H1 (cell line): ENCODE results near the gene PPP2R2B. TPM values are rescaled to one million over a fixed set of nuclear protein-coding genes. Genes with fewer than 3 reads are reported as not detected.

Source experiments
- CTCF ChIA-PET: fragments of 300-600 bp; sonication (Branson Sonifier 250); formaldehyde crosslinking; loops from one replicate; lab custom pipeline; 2021; ENCODE audit not compliant: partially characterized antibody; lab: Charles Lee
- POLR2A ChIA-PET: fragments of 300-600 bp; sonication (Branson Sonifier 250); formaldehyde crosslinking; loops from one replicate; lab custom pipeline; 2021; ENCODE audit warnings: inconsistent platforms; ENCODE audit not compliant: partially characterized antibody; lab: Charles Lee
- DNase-seq, 2 experiments: peaks; one replicate each; pipeline versions ENCODE4 v3.0.0 to v3.0.0-alpha.2; 2010 to 2022; ENCODE audit warnings: low spot score in 2 of 2, low read depth in 1 of 2, mixed read lengths in 1 of 2
- FAIRE-seq: peaks from 2 replicates; lab custom pipeline; 2011; peaks lifted over from hg19 to GRCh38; lab: Jason Lieb, UNC
- H2AFZ ChIP-seq: 2 replicates; pipeline ENCODE4 v1.8.1; 2012; ENCODE audit warnings: low read length, inconsistent platforms
- H2AK5ac ChIP-seq: 2 replicates; pipeline ENCODE4 v1.6.1; 2013; ENCODE audit warnings: low read depth, low read length
- H2BK120ac ChIP-seq: replicated peaks from 2 replicates; pipeline ENCODE3; 2013; ENCODE audit warnings: low read depth, low read length, inconsistent platforms
- H2BK12ac ChIP-seq: 2 replicates; pipeline ENCODE4 v1.6.1; 2013; ENCODE audit warnings: low read depth, low read length
- H2BK15ac ChIP-seq: 2 replicates; pipeline ENCODE4 v1.6.1; 2013; ENCODE audit warnings: low read length
- H2BK20ac ChIP-seq: 2 replicates; pipeline ENCODE4 v1.6.1; 2013; ENCODE audit warnings: low read length
- H2BK5ac ChIP-seq: 2 replicates; pipeline ENCODE4 v1.6.1; 2013; ENCODE audit warnings: low read depth, low read length
- H3K14ac ChIP-seq: 2 replicates; pipeline ENCODE4 v1.6.1; 2013; ENCODE audit warnings: inconsistent platforms; ENCODE audit not compliant: insufficient read length
- H3K18ac ChIP-seq: 2 replicates; pipeline ENCODE4 v1.6.1; 2013; ENCODE audit warnings: low read length; ENCODE audit errors: extremely low read depth
- H3K23ac ChIP-seq: 2 replicates; pipeline ENCODE4 v1.6.1; 2013; ENCODE audit warnings: inconsistent platforms; ENCODE audit not compliant: insufficient read length
- H3K23me2 ChIP-seq: 2 replicates; pipeline ENCODE4 v1.6.1; 2013; ENCODE audit warnings: low read depth, low read length
- H3K27ac ChIP-seq: 2 replicates; pipeline ENCODE4 v1.6.1; 2011; ENCODE audit warnings: low read depth, low read length, inconsistent platforms
- H3K27me3 ChIP-seq, 4 experiments: replicated peaks in 1 of 4; 1 replicate in 1 of 4; 2 replicates in 3 of 4; pipeline versions ENCODE4 v1.6.1 to v1.8.1; 2011 to 2013; ENCODE audit warnings: low read length in 3 of 4, mild to moderate bottlenecking in 3 of 4, inconsistent platforms in 2 of 4, mixed read lengths in 2 of 4, moderate library complexity in 1 of 4; ENCODE audit not compliant: control insufficient read depth in 3 of 4, insufficient read depth in 3 of 4; ENCODE audit errors: extremely low read depth in 1 of 4
- H3K36me3 ChIP-seq, 4 experiments: 2 replicates each; pipeline versions ENCODE4 v1.6.1 to v1.8.1; 2011 to 2013; ENCODE audit warnings: mild to moderate bottlenecking in 4 of 4, low read length in 3 of 4, moderate library complexity in 2 of 4, control low read depth in 1 of 4, inconsistent platforms in 1 of 4; ENCODE audit not compliant: insufficient read depth in 4 of 4, control insufficient read depth in 2 of 4
- H3K4ac ChIP-seq: replicated peaks from 2 replicates; pipeline ENCODE3; 2013; ENCODE audit warnings: low read length, low read depth, mixed read lengths, inconsistent platforms; ENCODE audit not compliant: insufficient read length
- H3K4me1 ChIP-seq, 4 experiments: replicated peaks in 1 of 4; 1 replicate in 1 of 4; 2 replicates in 3 of 4; pipeline versions ENCODE4 v1.6.1 to v1.8.1; 2011 to 2013; ENCODE audit warnings: low read length in 3 of 4, inconsistent platforms in 2 of 4, mixed read lengths in 1 of 4; ENCODE audit not compliant: insufficient read depth in 4 of 4, control insufficient read depth in 3 of 4
- H3K4me2 ChIP-seq, 2 experiments: 2 replicates each; pipeline versions ENCODE4 v1.6.1 to v1.8.1; 2011 to 2013; ENCODE audit warnings: low read depth in 2 of 2, low read length in 2 of 2, control low read depth in 1 of 2, inconsistent platforms in 1 of 2, mild to moderate bottlenecking in 1 of 2; ENCODE audit not compliant: insufficient read depth in 1 of 2
- H3K4me3 ChIP-seq, 4 experiments: fragments of 200-600, 300-600 bp in 1 of 4; sonication (generic), shearing (Covaris generic), sonication (Bioruptor Twin) in 1 of 4; 2 replicates each; pipeline versions ENCODE4 v1.5.1 to v1.8.1; 2011 to 2016; ENCODE audit warnings: low read length in 4 of 4, low read depth in 3 of 4, control low read depth in 2 of 4, inconsistent platforms in 2 of 4, mild to moderate bottlenecking in 2 of 4, mixed read lengths in 1 of 4, moderate library complexity in 1 of 4; ENCODE audit not compliant: insufficient read depth in 2 of 4; ENCODE audit errors: extremely low read depth in 1 of 4
- H3K56ac ChIP-seq: replicated peaks from 2 replicates; pipeline ENCODE3; 2013; ENCODE audit warnings: low read depth, mild to moderate bottlenecking, mixed read lengths, low read length, inconsistent platforms; ENCODE audit not compliant: insufficient read length
- H3K79me1 ChIP-seq: 2 replicates; pipeline ENCODE4 v1.6.1; 2013; ENCODE audit warnings: low read depth, low read length, control low read depth
- H3K79me2 ChIP-seq, 2 experiments: 2 replicates each; pipeline versions ENCODE4 v1.6.1 to v1.8.1; 2012 to 2013; ENCODE audit warnings: low read length in 2 of 2, mild to moderate bottlenecking in 2 of 2, inconsistent platforms in 1 of 2; ENCODE audit not compliant: insufficient read depth in 2 of 2, control insufficient read depth in 1 of 2
- H3K9ac ChIP-seq, 4 experiments: replicated peaks in 1 of 4; 1 replicate in 1 of 4; 2 replicates in 3 of 4; pipeline versions ENCODE4 v1.6.1 to v1.8.1; 2011 to 2013; ENCODE audit warnings: low read depth in 3 of 4, low read length in 3 of 4, control low read depth in 2 of 4, mild to moderate bottlenecking in 2 of 4, moderate library complexity in 2 of 4, inconsistent platforms in 1 of 4; ENCODE audit errors: extremely low read depth in 1 of 4
- H3K9me3 ChIP-seq, 2 experiments: 2 replicates each; pipeline versions ENCODE4 v1.6.1 to v1.8.1; 2012 to 2013; ENCODE audit warnings: mild to moderate bottlenecking in 2 of 2, moderate library complexity in 2 of 2, control low read depth in 1 of 2, inconsistent platforms in 1 of 2, low read depth in 1 of 2, low read length in 1 of 2, mixed read lengths in 1 of 2; ENCODE audit not compliant: insufficient read depth in 2 of 2
- H4K20me1 ChIP-seq, 2 experiments: replicated peaks in 1 of 2; 2 replicates each; pipeline versions ENCODE3 to v1.8.1; 2011 to 2013; ENCODE audit warnings: inconsistent platforms in 2 of 2, low read length in 2 of 2, mild to moderate bottlenecking in 1 of 2; ENCODE audit not compliant: insufficient read depth in 2 of 2, control insufficient read depth in 1 of 2
- H4K5ac ChIP-seq: 2 replicates; pipeline ENCODE4 v1.6.1; 2013; ENCODE audit warnings: low read length, low read depth, mixed read lengths, inconsistent platforms; ENCODE audit not compliant: insufficient read length
- H4K8ac ChIP-seq: 2 replicates; pipeline ENCODE4 v1.8.0; 2013; ENCODE audit warnings: mild to moderate bottlenecking, moderate library complexity, low read length, inconsistent platforms; ENCODE audit not compliant: insufficient read depth; ENCODE audit errors: extremely low read depth
- H4K91ac ChIP-seq: replicated peaks from 2 replicates; pipeline ENCODE3; 2013; ENCODE audit warnings: low read length, mixed read lengths, inconsistent platforms; ENCODE audit not compliant: insufficient read length
- CTBP2 ChIP-seq: IDR thresholded peaks from 2 replicates; pipeline ENCODE4 v1.7.0; 2011; ENCODE audit warnings: borderline replicate concordance, mild to moderate bottlenecking, moderate library complexity, mixed read lengths, low read length; ENCODE audit not compliant: insufficient read depth, insufficient read length
- JUN ChIP-seq: IDR thresholded peaks from 2 replicates; pipeline ENCODE4 v1.6.1; 2011; ENCODE audit warnings: low read depth, mild to moderate bottlenecking, improper control_type of control experiment, low read length
- KDM4A ChIP-seq: IDR thresholded peaks from one replicate; pipeline ENCODE4 v1.7.1; 2012; ENCODE audit warnings: low read depth, mild to moderate bottlenecking, moderate library complexity, low read length, inconsistent platforms; ENCODE audit not compliant: severe bottlenecking
- MAFK ChIP-seq: IDR thresholded peaks from 2 replicates; pipeline ENCODE4 v1.6.1; 2012; ENCODE audit warnings: low read depth, mild to moderate bottlenecking, improper control_type of control experiment, low read length
- WGBS, 2 experiments: shearing (Covaris generic) in 1 of 2; methylation state at CpG; one replicate each; pipeline versions ENCODE4 v1.1.6 to v1.1.7; 2013 to 2015; ENCODE audit warnings: low lambda C conversion rate in 2 of 2, mixed read lengths in 2 of 2, inconsistent platforms in 1 of 2, low coverage in 1 of 2, missing lambda C conversion rate in 1 of 2; ENCODE audit not compliant: insufficient replicate concordance in 2 of 2, insufficient coverage in 1 of 2, insufficient read length in 1 of 2; ENCODE audit errors: extremely low coverage in 1 of 2, missing lambda C conversion rate in 1 of 2; 5-methylcytosine and 5-hydroxymethylcytosine counted together
- polyA plus RNA-seq, 7 experiments: library from polyadenylated mRNA; depleted of rRNA in 3 of 7; stranded (reverse) in 5 of 7; unstranded in 2 of 7; fragments of >200 nt in 5 of 7; fragments of 200-250 nt in 2 of 7; gene quantifications; 1 replicate in 5 of 7; 2 replicates in 1 of 7; 4 replicates in 1 of 7; pipeline versions ENCODE4 v1.2.1 to v1.2.3, GENCODE V29; 2011 to 2013; ENCODE audit warnings: missing spikeins in 2 of 7, mixed read lengths in 2 of 7
- total RNA-seq: library from RNA; stranded (reverse); fragmentation: NEBNext Ultra II Directional; extraction: Animal tissue kit (Norgen Biotek cat#: 25700); gene quantifications from 2 replicates; pipeline ENCODE4 v1.2.1, GENCODE V29; 2021

Gene PPP2R2B
- total and polyA plus RNA-seq, 2 of the 8 experiments (the other 6 are each of a cell fraction or from before 2014, with no cell fraction given), result 21.1 to 37.1 TPM

DNA sequence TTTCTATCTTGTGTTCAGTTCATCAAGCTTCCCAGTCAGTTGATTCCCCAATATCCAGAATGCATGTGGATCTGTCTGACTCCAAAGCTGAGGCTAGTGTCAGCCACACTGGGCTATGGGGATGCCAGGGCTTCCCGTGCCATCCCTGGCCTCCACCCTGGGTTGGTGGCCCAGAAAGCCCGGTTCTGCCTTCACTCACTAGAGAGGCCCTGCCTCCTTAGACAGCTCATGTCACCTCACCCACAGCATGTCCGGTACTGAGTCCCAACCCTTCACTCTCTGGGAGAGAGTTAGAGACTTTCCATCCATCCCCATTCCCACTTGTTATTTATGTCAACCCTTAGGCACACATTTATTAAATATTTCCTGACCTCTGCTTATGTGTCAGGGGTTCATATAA, 243.1 kb downstream of the PPP2R2B start:
- no peaks in the 10 kb centered on the region for H3K27me3 ChIP-seq
- H3K4me3 ChIP-seq, result no peak overlapping the region
- 93% methylated on average over 3 of the region's 3 CpGs; no CpG with 5 or more reads in 1 of the 2 experiments for WGBS, 2 experiments
- no peaks in the 10 kb centered on the region; a peak in 1 of 8 replicates for H3K36me3 ChIP-seq
- H2BK15ac ChIP-seq, result no peak overlapping the region
- no peak overlapping the region for H3K23ac ChIP-seq
- no peak for DNase-seq
- H3K56ac ChIP-seq, result no peak overlapping the region
- no peak overlapping the region for H2AK5ac ChIP-seq
- TF ChIP-seq CTBP2 (no peak), KDM4A (no peak), MAFK (no peak), JUN (no peak)
- no peak overlapping the region for H3K9ac ChIP-seq
- H2AFZ ChIP-seq, result no peak overlapping the region
- H2BK20ac ChIP-seq, result no peak overlapping the region
- H3K27ac ChIP-seq, result no peak overlapping the region
- no peak overlapping the region for H3K4me2 ChIP-seq
- no peaks in the 10 kb centered on the region for H3K23me2 ChIP-seq
- ChIA-PET POLR2A (no interaction called here), CTCF (interaction anchor here (1.1 to 1.7 kb wide), 4 partner anchors 13 to 92 kb away, joined by 3 to 5 read pairs (median 4); no protein-coding TSS in a partner anchor)
- H3K79me1 ChIP-seq, result no peaks in the 10 kb centered on the region
- no peak overlapping the region; the same call in 1 of the 2 replicates for H4K8ac ChIP-seq
- H3K14ac ChIP-seq, result no peak overlapping the region
- H3K4me1 ChIP-seq, result peaks cover 0 to 3% (median 0%) of the 10 kb centered on the region in 4 experiments; a peak in 3 of 7 replicates
- H3K79me2 ChIP-seq, result no peaks in the 10 kb centered on the region
- FAIRE-seq, result no peak
- no peaks in the 10 kb centered on the region for H4K20me1 ChIP-seq
- no peak overlapping the region for H4K91ac ChIP-seq
- no peak overlapping the region for H2BK5ac ChIP-seq
- no peak overlapping the region for H3K18ac ChIP-seq
- no peak overlapping the region for H4K5ac ChIP-seq
- H2BK120ac ChIP-seq, result no peak overlapping the region
- no peak overlapping the region for H2BK12ac ChIP-seq
- no peaks in the 10 kb centered on the region for H3K9me3 ChIP-seq
- H3K4ac ChIP-seq, result no peak overlapping the region
